AG10803 (cell line): ENCODE measurements around the gene THPO.
A peak's percentile ranks its signal among the peaks of the same experiment; 100 is the strongest.

Source experiments
- DNase-seq: peaks from one replicate; pipeline ENCODE4 v3.0.0; 2010; ENCODE audit warnings: low read depth
- H3K4me3 ChIP-seq: 2 replicates; pipeline ENCODE4 v1.5.1; 2011; ENCODE audit warnings: mild to moderate bottlenecking, low read length, control low read depth
- TF ChIP-seq, protein P1 (sequence below): conservative IDR thresholded peaks from 2 replicates; pipeline ENCODE4 v1.5.1; 2011; ENCODE audit warnings: mild to moderate bottlenecking, low read length, control low read depth, inconsistent platforms

Gene THPO

DNA sequence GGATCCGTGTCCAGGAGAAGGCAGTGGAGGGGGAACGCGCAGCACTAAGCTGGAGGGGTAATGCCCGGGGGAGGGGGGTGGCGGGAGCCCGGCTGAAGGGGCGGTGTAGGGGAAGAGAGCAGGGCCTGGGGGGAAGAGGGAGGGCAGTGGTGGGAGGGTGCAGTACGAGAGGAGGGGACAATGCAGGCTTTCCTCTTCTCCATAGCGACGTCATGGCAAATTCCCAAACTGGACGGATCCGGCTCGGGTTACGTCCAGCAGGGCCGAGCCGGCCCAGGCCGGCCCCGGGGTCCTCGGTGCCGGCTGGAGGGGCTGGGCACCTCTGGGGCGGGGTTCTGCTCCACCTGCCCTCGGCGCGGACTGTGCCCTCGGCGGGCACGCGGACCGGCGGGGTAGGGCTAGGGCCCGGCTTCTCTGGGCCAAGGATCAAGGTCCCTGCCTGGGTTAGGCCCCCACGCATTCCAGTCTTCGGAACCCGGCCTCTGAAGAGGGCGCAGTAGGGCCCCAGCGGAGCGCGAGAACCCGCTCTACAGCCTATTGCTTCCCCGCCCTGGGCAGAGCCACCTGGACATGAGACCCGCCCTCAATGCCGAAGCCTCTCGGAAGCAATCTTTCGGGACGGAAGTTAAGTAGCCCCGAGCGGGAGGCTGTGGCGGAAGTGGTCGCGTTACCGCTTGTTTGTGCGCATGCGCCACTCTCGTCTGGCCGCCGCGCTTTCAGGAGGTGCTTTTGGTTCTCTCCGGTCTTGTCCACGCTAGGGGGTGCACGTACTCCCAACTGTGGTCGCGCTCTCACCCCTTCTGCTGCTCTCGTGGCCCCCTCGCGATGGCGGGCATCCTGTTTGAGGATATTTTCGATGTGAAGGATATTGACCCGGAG, 15.1 kb downstream of the THPO start:
- TF ChIP-seq, protein P1, sequence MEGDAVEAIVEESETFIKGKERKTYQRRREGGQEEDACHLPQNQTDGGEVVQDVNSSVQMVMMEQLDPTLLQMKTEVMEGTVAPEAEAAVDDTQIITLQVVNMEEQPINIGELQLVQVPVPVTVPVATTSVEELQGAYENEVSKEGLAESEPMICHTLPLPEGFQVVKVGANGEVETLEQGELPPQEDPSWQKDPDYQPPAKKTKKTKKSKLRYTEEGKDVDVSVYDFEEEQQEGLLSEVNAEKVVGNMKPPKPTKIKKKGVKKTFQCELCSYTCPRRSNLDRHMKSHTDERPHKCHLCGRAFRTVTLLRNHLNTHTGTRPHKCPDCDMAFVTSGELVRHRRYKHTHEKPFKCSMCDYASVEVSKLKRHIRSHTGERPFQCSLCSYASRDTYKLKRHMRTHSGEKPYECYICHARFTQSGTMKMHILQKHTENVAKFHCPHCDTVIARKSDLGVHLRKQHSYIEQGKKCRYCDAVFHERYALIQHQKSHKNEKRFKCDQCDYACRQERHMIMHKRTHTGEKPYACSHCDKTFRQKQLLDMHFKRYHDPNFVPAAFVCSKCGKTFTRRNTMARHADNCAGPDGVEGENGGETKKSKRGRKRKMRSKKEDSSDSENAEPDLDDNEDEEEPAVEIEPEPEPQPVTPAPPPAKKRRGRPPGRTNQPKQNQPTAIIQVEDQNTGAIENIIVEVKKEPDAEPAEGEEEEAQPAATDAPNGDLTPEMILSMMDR = peak; percentile 69
- DNase-seq = peak; percentile 96
- H3K4me3 ChIP-seq = peak overlapping the region; percentile 85

DNA sequence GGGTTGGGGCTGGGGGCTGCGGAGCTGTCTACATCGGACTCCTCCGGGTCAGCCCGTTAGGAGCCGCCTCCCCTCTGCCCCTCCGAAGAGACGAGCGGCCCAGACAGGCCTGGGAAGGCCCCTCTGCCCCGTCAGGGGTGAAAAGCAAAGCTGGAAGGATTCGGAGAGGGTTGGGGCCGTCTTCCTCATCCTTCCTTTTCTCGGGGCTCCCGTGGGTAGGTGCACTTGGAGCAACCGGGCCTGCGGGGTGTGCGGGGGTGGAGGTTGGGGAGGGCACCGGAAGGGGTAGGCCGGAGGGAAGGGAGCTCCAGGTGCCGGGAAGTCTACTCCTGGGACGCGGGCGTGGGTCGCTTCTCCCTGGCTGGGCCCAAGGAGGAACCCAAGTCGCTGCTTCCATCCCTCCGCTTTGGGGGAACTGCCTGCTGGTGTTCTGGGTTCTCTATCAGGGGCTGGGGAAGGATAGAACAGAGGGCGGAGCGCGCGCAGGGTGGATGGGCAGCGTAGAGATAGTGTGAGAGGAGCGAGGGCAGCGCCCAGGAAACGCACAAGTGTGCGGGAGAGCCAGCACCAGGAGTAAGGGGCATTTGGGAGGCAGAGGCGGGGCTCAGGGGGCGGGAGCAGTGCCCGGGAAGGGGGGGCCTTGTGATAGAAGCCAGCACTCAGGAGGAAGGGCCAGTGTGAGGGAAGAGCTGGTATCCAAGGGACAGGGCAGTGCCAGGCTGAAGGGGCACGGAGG, 15.9 kb downstream of the THPO start:
- TF ChIP-seq, protein P1 = no peak
- peak overlapping the region; percentile 85 for H3K4me3 ChIP-seq
- DNase-seq = peak; percentile 47

DNA sequence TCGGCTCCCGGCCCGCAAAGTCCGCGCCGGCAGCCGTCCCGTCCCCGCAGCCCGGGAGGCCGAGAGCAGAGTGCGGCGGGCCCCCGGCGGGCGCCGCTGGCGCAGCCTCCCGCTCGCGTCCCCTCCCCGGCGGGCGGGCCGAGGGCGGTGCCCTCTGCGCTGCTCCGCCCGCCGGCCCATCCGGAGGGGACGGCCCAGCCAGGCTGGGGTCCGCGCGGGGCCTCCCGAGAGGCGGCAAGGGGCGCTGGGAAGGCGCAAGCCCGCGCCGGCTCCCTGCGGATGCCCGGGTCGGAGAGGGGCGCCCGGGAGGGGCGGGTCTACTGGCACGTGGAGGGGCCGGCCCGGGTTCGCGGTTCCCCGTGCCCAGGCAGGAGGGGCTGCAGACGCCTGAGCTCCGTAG, 16.5 kb downstream of the THPO start, which contains the start of the genes CLCN2 and POLR2H:
TSS of gene CLCN2 (minus strand) at position 74 of the 400 bp plus-strand sequence. CDS start 126 bp downstream, outside the sequence.
TSS of gene POLR2H (plus strand) at position 179 of the 400 bp plus-strand sequence. CDS start 1,783 bp downstream, outside the sequence.
- TF ChIP-seq, protein P1 = no peak
- H3K4me3 ChIP-seq = peak within 1 kb of the TSS; percentile 85
- DNase-seq = peak; percentile 27

DNA sequence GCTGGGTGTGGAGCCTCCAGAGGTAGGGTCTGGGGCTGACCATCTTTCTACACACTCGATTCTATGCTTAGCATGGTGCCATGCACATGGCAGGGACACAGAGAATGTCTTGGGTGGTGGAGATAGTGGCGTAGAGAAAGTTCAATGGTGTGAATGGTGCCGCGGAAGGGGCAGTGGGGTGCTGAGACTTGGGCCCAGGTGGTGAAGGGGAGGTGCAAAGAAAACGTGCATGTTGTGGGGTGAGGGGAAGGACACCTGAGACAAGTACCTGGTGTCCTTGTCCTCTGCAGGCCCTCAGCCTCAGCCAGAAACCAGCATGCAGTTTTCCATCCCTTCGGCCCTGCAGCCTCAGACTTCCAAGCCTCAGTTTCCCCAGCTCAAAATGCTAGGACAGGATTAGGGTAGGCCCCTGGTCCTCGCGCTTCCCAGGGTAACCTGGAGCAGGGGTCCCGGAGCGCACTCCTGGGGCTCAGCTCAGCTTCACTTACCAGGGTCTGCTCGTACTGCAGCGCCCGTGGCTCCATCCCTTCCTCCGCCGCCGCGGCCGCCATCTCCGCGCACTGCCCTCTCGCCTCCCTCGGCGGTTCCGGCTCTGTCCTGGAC, 17.0 kb downstream of the THPO start:
- H3K4me3 ChIP-seq = peak overlapping the region; percentile 78
- TF ChIP-seq, protein P1 = no peak
- no peak for DNase-seq

DNA sequence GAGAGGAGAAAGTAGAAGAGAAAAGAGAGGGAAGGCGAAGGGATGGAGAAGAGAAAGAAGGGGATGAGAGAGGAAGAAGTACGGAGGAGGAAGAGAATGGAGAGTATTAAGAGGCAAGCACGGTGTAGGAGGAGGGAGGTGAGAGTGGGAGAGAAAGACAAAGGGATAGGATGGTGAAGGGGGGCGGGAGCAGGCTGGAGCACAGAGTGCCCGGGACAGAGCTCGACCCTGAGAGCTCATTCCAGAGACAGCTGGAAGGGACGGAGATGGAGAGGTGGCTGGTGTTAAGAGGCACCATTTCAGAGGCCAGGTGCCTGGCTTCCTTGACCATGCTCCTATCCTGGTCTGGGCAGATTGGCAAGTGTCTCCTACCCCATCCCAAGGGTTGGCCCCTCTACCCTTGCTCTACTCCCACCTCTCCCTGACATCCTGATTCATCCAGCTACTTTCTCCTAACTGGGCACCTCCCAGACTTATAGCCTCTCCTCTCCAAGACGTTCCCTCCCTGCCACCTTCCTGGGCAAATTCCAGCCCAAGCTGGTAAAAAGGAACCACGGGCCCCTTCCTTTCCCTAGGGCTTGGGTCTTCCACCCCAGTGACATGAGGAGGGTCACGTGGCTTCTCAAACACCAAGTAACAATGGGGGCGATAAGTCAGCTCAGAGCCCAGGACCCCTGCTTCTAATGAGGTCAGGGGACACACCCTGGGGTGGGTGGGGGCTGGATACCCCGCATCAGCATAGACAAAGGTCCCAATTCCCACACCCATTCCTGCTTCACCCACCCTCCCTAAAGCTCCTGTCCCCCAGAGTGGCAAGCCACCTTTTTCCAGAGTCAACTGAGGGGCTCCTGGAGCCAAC, 17.7 kb downstream of the THPO start:
- no peak for DNase-seq
- H3K4me3 ChIP-seq = peak overlapping the region; percentile 78

DNA sequence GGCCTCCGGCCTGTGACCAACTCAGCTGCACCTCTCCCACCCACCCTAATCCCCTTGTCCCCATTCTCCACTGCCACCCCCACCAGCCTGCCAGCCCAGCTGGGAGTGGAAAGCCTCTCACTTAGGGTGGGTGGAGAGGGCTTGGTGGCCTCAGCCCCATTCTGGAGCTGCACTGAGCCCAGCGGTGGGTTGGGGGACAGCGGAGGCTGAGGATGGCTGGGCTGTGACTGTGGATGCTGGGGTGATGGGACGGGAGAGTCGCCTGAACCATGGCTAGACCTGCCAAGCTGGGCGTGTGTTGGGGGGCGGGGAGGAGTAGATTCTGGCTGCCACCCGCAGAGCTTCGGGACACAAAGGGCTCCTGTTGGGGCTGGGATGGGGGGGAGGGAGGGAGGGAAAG, 18.4 kb downstream of the THPO start:
- no peak overlapping the region for H3K4me3 ChIP-seq
- DNase-seq = no peak

More for the DNA sequence above, 17.7 kb downstream of the THPO start:
- TF ChIP-seq, protein P1 = no peak

More for the DNA sequence above, 18.4 kb downstream of the THPO start:
- TF ChIP-seq, protein P1 = no peak
